ENCODE measurements around the gene COL24A1. TPM values are rescaled to one million over a fixed set of nuclear protein-coding genes. Genes with fewer than 3 reads are reported as not detected.
A peak's percentile ranks its signal among the peaks of the same experiment; 100 is the strongest.

Gene COL24A1
- total and polyA plus RNA-seq, 2 donors = 5.2 to 13.7 TPM

GRCh38 chr1:86052948-86053698, 103.4 kb downstream of the COL24A1 start:
- WGBS = 87% methylated on average over 2 of the region's 2 CpGs
- Histone ChIP-seq H3K4me1 (ENCODE audit: insufficient read depth) (no peaks in the 10 kb centered on the region), H3K4me3 (ENCODE audit: low read depth, low read length) (no peak overlapping the region), H3K27ac (ENCODE audit: low read depth) (no peak overlapping the region), H3K36me3 (ENCODE audit: insufficient read depth) (no peaks in the 10 kb centered on the region)
- no peak for DNase-seq (ENCODE audit: extremely low spot score)

GRCh38 chr1:86035101-86035500, 121.5 kb downstream of the COL24A1 start:
- no peak for DNase-seq (ENCODE audit: extremely low spot score)

GRCh38 chr1:86030180-86030579, 126.4 kb downstream of the COL24A1 start:
- Histone ChIP-seq H3K36me3 (ENCODE audit: insufficient read depth) (no peaks in the 10 kb centered on the region), H3K4me3 (ENCODE audit: low read depth, low read length) (no peak overlapping the region), H3K27ac (ENCODE audit: low read depth) (no peak overlapping the region), H3K4me1 (ENCODE audit: insufficient read depth) (no peaks in the 10 kb centered on the region)
- DNase-seq (ENCODE audit: extremely low spot score) = no peak
- 85% methylated on average over 1 of the region's 1 CpG for WGBS

More at GRCh38 chr1:86035101-86035500, 121.5 kb downstream of the COL24A1 start:
- Histone ChIP-seq H3K4me3 (ENCODE audit: low read depth, low read length) (no peak overlapping the region), H3K27ac (ENCODE audit: low read depth) (no peak overlapping the region), H3K36me3 (ENCODE audit: insufficient read depth) (no peaks in the 10 kb centered on the region), H3K4me1 (ENCODE audit: insufficient read depth) (no peaks in the 10 kb centered on the region)
- 76% methylated on average over 1 of the region's 1 CpG for WGBS

- H3K4me3 ChIP-seq (ENCODE audit: low read depth, low read length) = no peak overlapping the region
- no peaks in the 10 kb centered on the region for H3K36me3 ChIP-seq (ENCODE audit: insufficient read depth)
- H3K27ac ChIP-seq (ENCODE audit: low read depth) = no peak overlapping the region
- H3K4me1 ChIP-seq (ENCODE audit: insufficient read depth) = no peaks in the 10 kb centered on the region
- WGBS = 57% methylated on average over 2 of the region's 2 CpGs
- DNase-seq (ENCODE audit: extremely low spot score) = no peak
Observed at GRCh38 chr1:86018283-86018923, 138.2 kb downstream of the COL24A1 start.

- H3K4me1 ChIP-seq (ENCODE audit: insufficient read depth) = no peaks in the 10 kb centered on the region
- no peak for DNase-seq (ENCODE audit: extremely low spot score)
- 69% methylated on average over 2 of the region's 2 CpGs for WGBS
- no peak overlapping the region for H3K27ac ChIP-seq (ENCODE audit: low read depth)
- no peaks in the 10 kb centered on the region for H3K36me3 ChIP-seq (ENCODE audit: insufficient read depth)
- H3K4me3 ChIP-seq (ENCODE audit: low read depth, low read length) = no peak overlapping the region
Observed at GRCh38 chr1:86016076-86016759, 140.4 kb downstream of the COL24A1 start.

- Histone ChIP-seq H3K36me3 (ENCODE audit: insufficient read depth) (no peaks in the 10 kb centered on the region), H3K4me3 (ENCODE audit: low read depth, low read length) (no peak overlapping the region), H3K27ac (ENCODE audit: low read depth) (no peak overlapping the region), H3K4me1 (ENCODE audit: insufficient read depth) (no peaks in the 10 kb centered on the region)
- no peak for DNase-seq (ENCODE audit: extremely low spot score)
- WGBS = 99% methylated on average over 1 of the region's 1 CpG
Observed at GRCh38 chr1:86015375-86015774, 141.2 kb downstream of the COL24A1 start.

GRCh38 chr1:86000601-86001000, 156.0 kb downstream of the COL24A1 start:
- WGBS = 53% methylated on average over 1 of the region's 1 CpG

GRCh38 chr1:85998105-85998855, 158.3 kb downstream of the COL24A1 start:
- H3K36me3 ChIP-seq (ENCODE audit: insufficient read depth) = no peaks in the 10 kb centered on the region
- H3K4me3 ChIP-seq (ENCODE audit: low read depth, low read length) = no peak overlapping the region
- no peak overlapping the region for H3K27ac ChIP-seq (ENCODE audit: low read depth)
- 85% methylated on average over 4 of the region's 4 CpGs for WGBS
- DNase-seq (ENCODE audit: extremely low spot score) = no peak
- no peaks in the 10 kb centered on the region for H3K4me1 ChIP-seq (ENCODE audit: insufficient read depth)

More at GRCh38 chr1:86000601-86001000, 156.0 kb downstream of the COL24A1 start:
- Histone ChIP-seq H3K4me1 (ENCODE audit: insufficient read depth) (no peaks in the 10 kb centered on the region), H3K36me3 (ENCODE audit: insufficient read depth) (no peaks in the 10 kb centered on the region), H3K27ac (ENCODE audit: low read depth) (no peak overlapping the region), H3K4me3 (ENCODE audit: low read depth, low read length) (no peak overlapping the region)
- no peak for DNase-seq (ENCODE audit: extremely low spot score)

GRCh38 chr1:85992791-85993190, 163.8 kb downstream of the COL24A1 start:
- Histone ChIP-seq H3K4me3 (ENCODE audit: low read depth, low read length) (peak overlapping the region; percentile 14), H3K36me3 (ENCODE audit: insufficient read depth) (no peaks in the 10 kb centered on the region), H3K27ac (ENCODE audit: low read depth) (no peak overlapping the region), H3K4me1 (ENCODE audit: insufficient read depth) (no peaks in the 10 kb centered on the region)
- WGBS = 6% methylated on average over 2 of the region's 2 CpGs
- no peak for DNase-seq (ENCODE audit: extremely low spot score)

- no peak overlapping the region for H3K27ac ChIP-seq (ENCODE audit: low read depth)
- DNase-seq (ENCODE audit: extremely low spot score) = no peak
- H3K36me3 ChIP-seq (ENCODE audit: insufficient read depth) = no peaks in the 10 kb centered on the region
- no peaks in the 10 kb centered on the region for H3K4me1 ChIP-seq (ENCODE audit: insufficient read depth)
- H3K4me3 ChIP-seq (ENCODE audit: low read depth, low read length) = no peak overlapping the region
- WGBS = 83% methylated on average over 1 of the region's 1 CpG
Observed at GRCh38 chr1:85991261-85991660, 165.3 kb downstream of the COL24A1 start.

- 83% methylated on average over 4 of the region's 4 CpGs for WGBS
- Histone ChIP-seq H3K4me1 (ENCODE audit: insufficient read depth) (no peaks in the 10 kb centered on the region), H3K4me3 (ENCODE audit: low read depth, low read length) (no peak overlapping the region), H3K36me3 (ENCODE audit: insufficient read depth) (peaks cover 3% of the 10 kb centered on the region), H3K27ac (ENCODE audit: low read depth) (no peak overlapping the region)
- no peak for DNase-seq (ENCODE audit: extremely low spot score)
Observed at GRCh38 chr1:85984636-85985035, 171.9 kb downstream of the COL24A1 start.

GRCh38 chr1:85983316-85983715, 173.3 kb downstream of the COL24A1 start:
- Histone ChIP-seq H3K36me3 (ENCODE audit: insufficient read depth) (peaks cover 3% of the 10 kb centered on the region), H3K27ac (ENCODE audit: low read depth) (peak overlapping the region; percentile 10), H3K4me1 (ENCODE audit: insufficient read depth) (no peaks in the 10 kb centered on the region), H3K4me3 (ENCODE audit: low read depth, low read length) (no peak overlapping the region)
- 36% methylated on average over 1 of the region's 1 CpG for WGBS
- DNase-seq (ENCODE audit: extremely low spot score) = no peak

- Histone ChIP-seq H3K4me3 (ENCODE audit: low read depth, low read length) (no peak overlapping the region), H3K36me3 (ENCODE audit: insufficient read depth) (no peaks in the 10 kb centered on the region), H3K4me1 (ENCODE audit: insufficient read depth) (no peaks in the 10 kb centered on the region), H3K27ac (ENCODE audit: low read depth) (no peak overlapping the region)
- no peak for DNase-seq (ENCODE audit: extremely low spot score)
- 94% methylated on average over 4 of the region's 4 CpGs for WGBS
Observed at GRCh38 chr1:85976516-85977205, 179.9 kb downstream of the COL24A1 start.
